OCI-M2 (cell line): ENCODE data around the gene TBCE.

Experiments
- DNase-seq: peaks from one replicate; lab custom pipeline; 2025; ENCODE audit not compliant: unreplicated experiment; lab: John Stamatoyannopoulos, UW

Gene TBCE

GRCh38 chr1:235409042-235409820, 42.0 kb downstream of the TBCE start:
- no peak for DNase-seq

GRCh38 chr1:235410467-235410866, 43.2 kb downstream of the TBCE start:
- DNase-seq, result no peak

- DNase-seq, result no peak
These were observed 44.6 kb downstream of the TBCE start for GRCh38 chr1:235411489-235412486.

GRCh38 chr1:235415008-235415904, 48.0 kb downstream of the TBCE start:
- DNase-seq, result peak; percentile 4

- DNase-seq, result no peak
These were observed 49.4 kb downstream of the TBCE start for GRCh38 chr1:235416662-235417049.

GRCh38 chr1:235417086-235417697, 50.0 kb downstream of the TBCE start:
- DNase-seq, result peak; percentile 10

GRCh38 chr1:235421751-235422150, 54.5 kb downstream of the TBCE start:
- no peak for DNase-seq

- DNase-seq, result no peak
These were observed 56.0 kb downstream of the TBCE start for GRCh38 chr1:235423214-235423652.

GRCh38 chr1:235424092-235424491, 56.9 kb downstream of the TBCE start:
- DNase-seq, result no peak

GRCh38 chr1:235425357-235425756, 58.1 kb downstream of the TBCE start:
- DNase-seq, result no peak

- DNase-seq, result no peak
These were observed 58.9 kb downstream of the TBCE start for GRCh38 chr1:235426143-235426542.

GRCh38 chr1:235426680-235427079, 59.5 kb downstream of the TBCE start:
- DNase-seq, result no peak

- no peak for DNase-seq
These were observed 60.2 kb downstream of the TBCE start for GRCh38 chr1:235427447-235427846.

- no peak for DNase-seq
These were observed 61.9 kb downstream of the TBCE start for GRCh38 chr1:235429143-235429542.

GRCh38 chr1:235430991-235431390, 63.8 kb downstream of the TBCE start:
- no peak for DNase-seq

GRCh38 chr1:235434001-235434400, 66.8 kb downstream of the TBCE start:
- no peak for DNase-seq

GRCh38 chr1:235441159-235441685, 74.0 kb downstream of the TBCE start:
- no peak for DNase-seq

- no peak for DNase-seq
These were observed 75.7 kb downstream of the TBCE start for GRCh38 chr1:235442788-235443429.

GRCh38 chr1:235448616-235449015, 81.4 kb downstream of the TBCE start:
- DNase-seq, result no peak

- no peak for DNase-seq
These were observed 83.2 kb downstream of the TBCE start for GRCh38 chr1:235450433-235450832.
